ENCODE measurements around the gene ITGB1BP1. TPM values are rescaled to one million over a fixed set of nuclear protein-coding genes. Genes with fewer than 3 reads are reported as not detected.
"Not testable (repeated sequence)": the region's sequence is repeated elsewhere in the genome, so short reads cannot be mapped to it uniquely, and the experiment has no call there.

Gene ITGB1BP1
- total RNA-seq, 1 experiment from 2014 or later, result 68.1 TPM

DNA sequence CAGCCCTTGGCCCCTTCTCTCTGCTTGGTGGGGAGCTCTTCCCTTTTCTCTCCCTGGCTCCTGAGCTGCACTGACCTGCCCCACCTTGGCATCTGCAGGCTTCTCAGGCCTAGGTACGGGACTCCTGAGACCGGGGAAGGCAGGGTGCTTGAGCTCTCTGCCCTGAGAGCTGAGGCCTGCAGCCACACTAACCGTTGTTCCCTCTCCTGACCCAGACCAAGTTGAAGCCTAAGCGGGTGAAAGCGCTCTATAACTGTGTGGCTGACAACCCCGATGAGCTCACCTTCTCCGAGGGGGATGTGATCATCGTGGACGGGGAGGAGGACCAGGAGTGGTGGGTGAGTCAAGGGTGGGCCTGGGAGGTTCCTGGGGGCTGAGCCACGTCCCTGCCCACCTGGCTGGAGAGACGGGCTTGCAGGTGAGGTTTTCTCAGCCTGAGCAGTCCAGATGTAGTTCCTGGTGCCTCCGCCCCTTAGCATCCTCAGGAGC lies 22.2 kb downstream of the ITGB1BP1 start:
- H3K4me1 ChIP-seq (replicated peaks; ENCODE audit: insufficient read depth), result peaks cover 42% of the 10 kb centered on the region
- CTCF ChIA-PET, result no interaction called here
- H3K36me3 ChIP-seq (ENCODE audit: low read depth), result peaks cover 44% of the 10 kb centered on the region
- H3F3A ChIP-seq (ENCODE audit: insufficient read depth, low read depth), result peaks cover 75% of the 10 kb centered on the region
- DNase-seq, result no peak
- no peaks in the 10 kb centered on the region; the same call in 1 of the 2 replicates for H4K20me1 ChIP-seq (ENCODE audit: insufficient read depth)
- BruUV-seq (replicated peaks), result no TSS peak
- no peaks in the 10 kb centered on the region for H3K27me3 ChIP-seq (ENCODE audit: insufficient read depth, low read depth)
- H3K9me3 ChIP-seq (ENCODE audit: insufficient read depth, low read depth), result no peaks in the 10 kb centered on the region
- no peaks in the 10 kb centered on the region for H3K9me2 ChIP-seq (ENCODE audit: insufficient read depth)
- POLR2A ChIA-PET (ENCODE audit: unreplicated experiment), result no interaction called here
- H3K4me2 ChIP-seq, result peak overlapping the region; percentile 69
- intact Hi-C loops (cut with micrococcal nuclease; ENCODE audit: unreplicated experiment), result no loop called here
- H3K79me2 ChIP-seq (ENCODE audit: low read depth), result no peaks in the 10 kb centered on the region
- H2AFZ ChIP-seq, result no peak overlapping the region
- TF ChIP-seq, protein P1, sequence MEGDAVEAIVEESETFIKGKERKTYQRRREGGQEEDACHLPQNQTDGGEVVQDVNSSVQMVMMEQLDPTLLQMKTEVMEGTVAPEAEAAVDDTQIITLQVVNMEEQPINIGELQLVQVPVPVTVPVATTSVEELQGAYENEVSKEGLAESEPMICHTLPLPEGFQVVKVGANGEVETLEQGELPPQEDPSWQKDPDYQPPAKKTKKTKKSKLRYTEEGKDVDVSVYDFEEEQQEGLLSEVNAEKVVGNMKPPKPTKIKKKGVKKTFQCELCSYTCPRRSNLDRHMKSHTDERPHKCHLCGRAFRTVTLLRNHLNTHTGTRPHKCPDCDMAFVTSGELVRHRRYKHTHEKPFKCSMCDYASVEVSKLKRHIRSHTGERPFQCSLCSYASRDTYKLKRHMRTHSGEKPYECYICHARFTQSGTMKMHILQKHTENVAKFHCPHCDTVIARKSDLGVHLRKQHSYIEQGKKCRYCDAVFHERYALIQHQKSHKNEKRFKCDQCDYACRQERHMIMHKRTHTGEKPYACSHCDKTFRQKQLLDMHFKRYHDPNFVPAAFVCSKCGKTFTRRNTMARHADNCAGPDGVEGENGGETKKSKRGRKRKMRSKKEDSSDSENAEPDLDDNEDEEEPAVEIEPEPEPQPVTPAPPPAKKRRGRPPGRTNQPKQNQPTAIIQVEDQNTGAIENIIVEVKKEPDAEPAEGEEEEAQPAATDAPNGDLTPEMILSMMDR (conservative IDR thresholded peaks at IDR 0.05), result no peak
- TF ChIP-seq EZH2 (IDR thresholded peaks at IDR 0.05; ENCODE audit: low read depth), result no peak
- no peak overlapping the region for H3K4me3 ChIP-seq
- H3K27ac ChIP-seq, result no peak overlapping the region

DNA sequence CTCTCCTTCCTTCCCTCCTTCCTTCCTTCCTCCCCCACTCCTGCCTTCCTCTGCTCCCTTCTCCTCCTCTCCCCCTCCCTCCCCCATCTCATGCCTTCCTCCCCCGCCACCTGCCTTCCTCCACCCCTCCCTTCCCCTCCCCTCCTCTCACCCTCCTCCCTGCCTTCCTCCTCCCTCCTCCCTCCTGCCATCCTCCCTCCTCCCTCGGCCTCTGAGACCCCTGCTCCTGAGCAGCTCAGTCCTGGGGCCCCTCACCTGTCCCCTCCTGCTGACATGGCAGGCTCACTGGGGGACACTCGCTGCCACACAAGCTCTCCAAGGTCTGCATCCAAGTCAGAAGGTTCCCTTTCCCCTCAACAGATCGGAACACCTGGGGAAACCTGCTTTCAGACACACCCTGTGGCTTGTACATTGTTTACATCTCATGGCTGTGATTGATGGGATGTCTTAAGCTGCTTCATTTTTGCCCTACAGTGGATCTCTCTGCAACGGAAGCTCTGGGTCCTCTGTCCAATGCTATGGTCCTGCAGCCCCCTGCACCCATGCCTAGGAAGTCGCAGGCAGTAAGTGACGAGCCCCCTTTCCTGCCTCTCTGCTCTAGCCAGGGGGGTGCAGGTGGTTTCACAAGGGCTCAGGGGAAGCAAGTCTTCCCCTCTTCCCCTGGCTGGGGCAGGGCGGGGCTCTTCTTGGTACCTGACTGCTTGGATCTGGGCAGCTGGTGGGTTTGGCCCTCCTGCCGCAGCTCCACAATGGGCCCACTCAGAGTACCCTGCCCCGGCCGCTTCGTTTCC lies 22.9 kb downstream of the ITGB1BP1 start:
- H3K9me3 ChIP-seq (ENCODE audit: insufficient read depth, low read depth), result no peaks in the 10 kb centered on the region
- DNase-seq, result peak; percentile 39 to 89
- H3K27me3 ChIP-seq (ENCODE audit: insufficient read depth, low read depth), result no peaks in the 10 kb centered on the region
- peak overlapping the region; percentile 69 for H3K4me2 ChIP-seq
- intact Hi-C loops (cut with micrococcal nuclease; ENCODE audit: unreplicated experiment), result no loop called here
- no peaks in the 10 kb centered on the region for H3K9me2 ChIP-seq (ENCODE audit: insufficient read depth)
- POLR2A ChIA-PET (ENCODE audit: unreplicated experiment), result interaction anchor here (0.5 to 0.7 kb wide), 2 partner anchors 23 to 166 kb away, joined by 3 to 10 read pairs; partner anchors contain the start of gene ITGB1BP1
- no TSS peak for BruUV-seq (replicated peaks)
- no peak overlapping the region for H3K4me3 ChIP-seq
- H3K36me3 ChIP-seq (ENCODE audit: low read depth), result peaks cover 46% of the 10 kb centered on the region
- peaks cover 77% of the 10 kb centered on the region for H3F3A ChIP-seq (ENCODE audit: insufficient read depth, low read depth)
- H3K27ac ChIP-seq, result no peak overlapping the region
- CTCF ChIA-PET, result no interaction called here
- H3K79me2 ChIP-seq (ENCODE audit: low read depth), result no peaks in the 10 kb centered on the region
- TF ChIP-seq, protein P1 (conservative IDR thresholded peaks at IDR 0.05), result no peak
- no peak for TF ChIP-seq EZH2 (IDR thresholded peaks at IDR 0.05; ENCODE audit: low read depth)
- no peak overlapping the region for H2AFZ ChIP-seq
- peaks cover 42% of the 10 kb centered on the region for H3K4me1 ChIP-seq (replicated peaks; ENCODE audit: insufficient read depth)
- no peaks in the 10 kb centered on the region; the same call in 1 of the 2 replicates for H4K20me1 ChIP-seq (ENCODE audit: insufficient read depth)

DNA sequence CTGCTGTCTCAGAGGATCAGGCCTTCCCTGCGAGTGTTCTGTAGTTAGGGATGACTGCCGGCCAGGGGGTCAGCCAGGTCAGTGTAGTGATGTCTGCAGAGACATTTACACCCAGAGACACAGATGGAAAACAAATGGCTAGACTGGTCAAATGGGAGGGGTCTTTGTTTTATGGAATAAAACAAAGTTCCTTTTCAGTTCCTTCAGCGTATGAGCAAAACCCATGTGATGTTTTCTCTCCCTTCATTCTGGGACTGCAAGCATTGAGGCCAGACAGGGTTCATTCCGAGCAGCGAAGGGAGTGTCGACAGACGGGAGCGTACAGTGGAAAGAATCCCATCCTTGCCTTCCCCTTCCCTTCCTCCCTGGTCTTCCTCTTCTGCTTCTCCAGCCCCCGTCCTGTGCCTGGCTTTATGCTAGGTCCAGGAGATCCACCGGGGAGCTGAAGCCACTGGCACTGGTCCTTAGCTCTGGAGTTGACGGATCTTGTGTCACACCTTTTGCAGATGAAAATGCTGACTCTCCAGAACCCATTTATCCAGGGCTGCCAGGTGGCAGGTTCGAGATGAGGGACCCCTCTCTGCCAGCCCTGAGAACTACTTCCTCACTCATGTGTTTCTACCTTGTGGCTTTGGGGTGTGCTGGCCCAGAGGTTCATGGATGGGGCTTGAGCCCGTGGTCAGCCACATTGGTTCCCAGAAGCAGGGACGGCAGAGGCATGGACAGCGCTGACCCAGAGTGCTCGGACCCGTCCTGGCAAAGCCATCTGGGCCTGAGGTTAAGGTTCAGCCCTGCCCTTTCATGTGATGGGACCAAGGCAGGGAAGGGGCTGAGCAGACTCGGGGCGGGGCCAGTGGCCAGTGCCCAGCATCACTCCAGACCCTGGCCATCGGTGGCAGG lies 24.2 kb downstream of the ITGB1BP1 start:
- no TSS peak for BruUV-seq (replicated peaks)
- Histone ChIP-seq H3K9me2 (ENCODE audit: insufficient read depth) (no peaks in the 10 kb centered on the region), H4K20me1 (ENCODE audit: insufficient read depth) (no peaks in the 10 kb centered on the region; the same call in 1 of the 2 replicates), H3K27me3 (ENCODE audit: insufficient read depth, low read depth) (no peaks in the 10 kb centered on the region), H3F3A (ENCODE audit: insufficient read depth, low read depth) (peaks cover 63% of the 10 kb centered on the region), H2AFZ (no peak overlapping the region), H3K9me3 (ENCODE audit: insufficient read depth, low read depth) (no peaks in the 10 kb centered on the region), H3K36me3 (ENCODE audit: low read depth) (peaks cover 46% of the 10 kb centered on the region), H3K79me2 (ENCODE audit: low read depth) (no peaks in the 10 kb centered on the region), H3K4me1 (replicated peaks; ENCODE audit: insufficient read depth) (peaks cover 39% of the 10 kb centered on the region), H3K4me2 (0 out of 2 replicates have a peak overlapping the region, but pooled peaks have one; percentile 17), H3K27ac (peak overlapping the region; percentile 28; the same call in 1 of the 2 replicates), H3K4me3 (no peak overlapping the region)
- DNase-seq, result no peak
- intact Hi-C loops (cut with micrococcal nuclease; ENCODE audit: unreplicated experiment), result no loop called here
- ChIA-PET POLR2A (ENCODE audit: unreplicated experiment) (no interaction called here), CTCF (no interaction called here)
- no peak for TF ChIP-seq EZH2 (IDR thresholded peaks at IDR 0.05; ENCODE audit: low read depth)
- TF ChIP-seq, protein P1 (conservative IDR thresholded peaks at IDR 0.05), result no peak

DNA sequence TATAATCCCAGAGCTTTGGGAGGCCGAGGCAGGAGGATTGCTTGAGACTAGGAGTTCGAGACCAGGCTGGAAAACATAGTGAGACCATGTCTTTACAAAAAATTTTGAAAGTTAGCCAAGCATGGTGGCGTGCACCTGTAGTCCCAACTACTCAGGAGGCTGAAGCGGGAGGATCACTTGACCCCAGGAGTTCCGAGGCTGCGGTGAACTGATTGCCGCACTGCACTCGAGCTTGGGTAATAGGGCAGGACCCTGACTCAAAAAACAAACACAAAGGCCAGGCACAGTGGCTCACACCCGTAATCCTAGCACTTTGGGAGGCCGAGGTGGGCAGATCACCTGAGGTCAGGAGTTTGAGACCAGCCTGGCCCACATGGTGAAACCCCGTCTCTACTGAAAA lies 25.1 kb downstream of the ITGB1BP1 start:
- H3K9me3 ChIP-seq (ENCODE audit: insufficient read depth, low read depth); H3K27ac ChIP-seq; POLR2A ChIA-PET (ENCODE audit: unreplicated experiment); H3K4me3 ChIP-seq; H3K9me2 ChIP-seq (ENCODE audit: insufficient read depth); H2AFZ ChIP-seq; CTCF ChIA-PET; H3K79me2 ChIP-seq (ENCODE audit: low read depth); H4K20me1 ChIP-seq (ENCODE audit: insufficient read depth); DNase-seq; H3K27me3 ChIP-seq (ENCODE audit: insufficient read depth, low read depth); BruUV-seq (replicated peaks); intact Hi-C loops (cut with micrococcal nuclease; ENCODE audit: unreplicated experiment); H3K4me2 ChIP-seq: not testable (repeated sequence)
- peaks cover 38% of the 10 kb centered on the region for H3K36me3 ChIP-seq (ENCODE audit: low read depth)
- peaks cover 30% of the 10 kb centered on the region for H3K4me1 ChIP-seq (replicated peaks; ENCODE audit: insufficient read depth)
- peaks cover 55% of the 10 kb centered on the region for H3F3A ChIP-seq (ENCODE audit: insufficient read depth, low read depth)

Data from PC-9 (cell line).